DOHH2 (cell line): ENCODE results near the gene MTHFD2L.

Experiments used
- H3F3A ChIP-seq: fragments of 200-600 bp; sonication (generic), shearing (Covaris generic); 2 replicates; pipeline ENCODE4 v1.6.0; 2016; ENCODE audit warnings: antibody characterized with exemption, mild to moderate bottlenecking; ENCODE audit not compliant: control insufficient read depth, insufficient read depth
- H3K27ac ChIP-seq: fragments of 200-600 bp; sonication (generic); 2 replicates; pipeline ENCODE4 v1.5.1; 2014; ENCODE audit warnings: low read depth, mild to moderate bottlenecking, low read length, moderate library complexity
- H3K27me3 ChIP-seq: fragments of 200-600 bp; sonication (generic); 2 replicates; pipeline ENCODE4 v1.6.1; 2014; ENCODE audit warnings: mild to moderate bottlenecking, low read length, mixed read lengths; ENCODE audit not compliant: control insufficient read depth
- H3K36me3 ChIP-seq: fragments of 200-600 bp; sonication (generic); 2 replicates; pipeline ENCODE4 v1.6.1; 2014; ENCODE audit warnings: mild to moderate bottlenecking, low read length, moderate library complexity, mixed read lengths; ENCODE audit not compliant: control insufficient read depth
- H3K4me1 ChIP-seq: fragments of 200-600 bp; sonication (generic); 2 replicates; pipeline ENCODE4 v1.6.1; 2014; ENCODE audit warnings: mild to moderate bottlenecking, low read length, mixed read lengths; ENCODE audit not compliant: control insufficient read depth
- H3K4me2 ChIP-seq: fragments of 200-600 bp; sonication (generic); 2 replicates; pipeline ENCODE4 v1.6.0; 2014; ENCODE audit warnings: mild to moderate bottlenecking, low read length, moderate library complexity
- H3K4me3 ChIP-seq: fragments of 200-600 bp; sonication (generic); 2 replicates; pipeline ENCODE4 v1.5.1; 2014; ENCODE audit warnings: mild to moderate bottlenecking, low read length, mixed read lengths
- H3K79me2 ChIP-seq: fragments of 200-600 bp; sonication (generic); 2 replicates; pipeline ENCODE4 v1.6.1; 2014; ENCODE audit warnings: mild to moderate bottlenecking, low read length, mixed read lengths; ENCODE audit not compliant: control insufficient read depth
- H3K9me2 ChIP-seq: fragments of 200-600 bp; sonication (generic); replicated peaks from 2 replicates; pipeline ENCODE4 v1.6.1; 2014; ENCODE audit warnings: mild to moderate bottlenecking, low read length, mixed read lengths; ENCODE audit not compliant: control insufficient read depth
- H3K9me3 ChIP-seq: fragments of 200-600 bp; sonication (generic); 2 replicates; pipeline ENCODE4 v1.6.1; 2014; ENCODE audit warnings: antibody characterized with exemption, low read length, mixed read lengths; ENCODE audit not compliant: control insufficient read depth, insufficient read depth
- H4K20me1 ChIP-seq: fragments of 200-600 bp; sonication (generic); 2 replicates; pipeline ENCODE4 v1.6.0; 2014; ENCODE audit warnings: low read depth, mild to moderate bottlenecking, antibody characterized with exemption, low read length, moderate library complexity; ENCODE audit not compliant: control insufficient read depth, insufficient read depth
- CTCF ChIP-seq: fragments of 200-600 bp; sonication (generic); IDR thresholded peaks from one replicate; pipeline ENCODE4 v1.5.1; 2014; ENCODE audit warnings: antibody characterized with exemption, mild to moderate bottlenecking, low read depth, low read length; ENCODE audit not compliant: poor library complexity, severe bottlenecking
- EZH2phosphoT487 ChIP-seq: fragments of 200-600 bp; sonication (generic); IDR thresholded peaks from 2 replicates; pipeline ENCODE4 v1.6.1; 2017; ENCODE audit warnings: borderline replicate concordance, mild to moderate bottlenecking, antibody characterized with exemption, low read length, moderate library complexity, mixed read lengths

Gene MTHFD2L

GRCh38 chr4:74287164-74287563, 129.2 kb downstream of the MTHFD2L start:
- H3K79me2 ChIP-seq: no peaks in the 10 kb centered on the region

GRCh38 chr4:74287791-74288190, 129.9 kb downstream of the MTHFD2L start:
- Histone ChIP-seq H3F3A (no peaks in the 10 kb centered on the region), H3K4me2 (no peak overlapping the region), H3K9me3 (no peaks in the 10 kb centered on the region), H3K27me3 (no peaks in the 10 kb centered on the region), H3K27ac (no peak overlapping the region), H4K20me1 (no peaks in the 10 kb centered on the region), H3K9me2 (no peaks in the 10 kb centered on the region), H3K36me3 (no peaks in the 10 kb centered on the region), H3K4me3 (no peak overlapping the region), H3K4me1 (no peaks in the 10 kb centered on the region), H3K79me2 (no peaks in the 10 kb centered on the region)
- TF ChIP-seq CTCF (no peak), EZH2phosphoT487 (no peak)

More at GRCh38 chr4:74287164-74287563, 129.2 kb downstream of the MTHFD2L start:
- H3K9me3 ChIP-seq: no peaks in the 10 kb centered on the region
- no peaks in the 10 kb centered on the region for H3K27me3 ChIP-seq
- TF ChIP-seq CTCF (no peak), EZH2phosphoT487 (no peak)
- H4K20me1 ChIP-seq: no peaks in the 10 kb centered on the region
- H3F3A ChIP-seq: no peaks in the 10 kb centered on the region
- H3K4me3 ChIP-seq: no peak overlapping the region
- no peaks in the 10 kb centered on the region for H3K36me3 ChIP-seq
- no peak overlapping the region for H3K27ac ChIP-seq
- no peak overlapping the region for H3K4me2 ChIP-seq
- H3K4me1 ChIP-seq: no peaks in the 10 kb centered on the region
- H3K9me2 ChIP-seq: no peaks in the 10 kb centered on the region

DNA sequence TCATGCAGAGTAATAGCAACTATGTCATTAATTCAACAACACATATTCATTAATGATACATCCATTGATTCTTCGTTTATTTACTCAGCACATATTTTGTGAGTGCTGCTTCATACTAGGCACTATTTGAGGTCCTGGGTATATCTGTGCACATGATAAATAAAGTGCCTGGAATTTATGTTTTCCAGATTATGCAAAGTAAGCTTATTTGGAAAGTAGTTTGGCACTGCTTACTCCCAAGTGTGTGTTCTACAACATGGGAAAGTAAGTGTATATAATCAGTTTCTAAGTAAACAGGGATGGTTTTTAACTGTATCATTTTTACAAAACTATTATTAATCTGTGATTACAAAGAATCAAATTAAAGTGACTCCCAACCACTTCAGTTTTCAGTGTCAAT, 133.6 kb downstream of the MTHFD2L start:
- H3K4me3 ChIP-seq: no peak overlapping the region
- no peaks in the 10 kb centered on the region for H3K36me3 ChIP-seq
- no peaks in the 10 kb centered on the region for H3F3A ChIP-seq
- no peaks in the 10 kb centered on the region for H4K20me1 ChIP-seq
- TF ChIP-seq CTCF: no peak
- TF ChIP-seq EZH2phosphoT487: no peak
- no peaks in the 10 kb centered on the region for H3K79me2 ChIP-seq
- H3K27me3 ChIP-seq: no peaks in the 10 kb centered on the region
- H3K4me1 ChIP-seq: no peaks in the 10 kb centered on the region
- H3K9me3 ChIP-seq: no peaks in the 10 kb centered on the region
- no peak overlapping the region for H3K27ac ChIP-seq
- no peak overlapping the region for H3K4me2 ChIP-seq
- no peaks in the 10 kb centered on the region for H3K9me2 ChIP-seq
